ENCODE data around the gene TEAD1. TPM values are rescaled to one million over a fixed set of nuclear protein-coding genes. Genes with fewer than 3 reads are reported as not detected.

Gene TEAD1
- total and polyA plus RNA-seq, 9 of the 15 experiments (the other 6 are each of a cell fraction or from before 2014, with no cell fraction given) = 1.7 to 17.7 (median 10.8) TPM

DNA sequence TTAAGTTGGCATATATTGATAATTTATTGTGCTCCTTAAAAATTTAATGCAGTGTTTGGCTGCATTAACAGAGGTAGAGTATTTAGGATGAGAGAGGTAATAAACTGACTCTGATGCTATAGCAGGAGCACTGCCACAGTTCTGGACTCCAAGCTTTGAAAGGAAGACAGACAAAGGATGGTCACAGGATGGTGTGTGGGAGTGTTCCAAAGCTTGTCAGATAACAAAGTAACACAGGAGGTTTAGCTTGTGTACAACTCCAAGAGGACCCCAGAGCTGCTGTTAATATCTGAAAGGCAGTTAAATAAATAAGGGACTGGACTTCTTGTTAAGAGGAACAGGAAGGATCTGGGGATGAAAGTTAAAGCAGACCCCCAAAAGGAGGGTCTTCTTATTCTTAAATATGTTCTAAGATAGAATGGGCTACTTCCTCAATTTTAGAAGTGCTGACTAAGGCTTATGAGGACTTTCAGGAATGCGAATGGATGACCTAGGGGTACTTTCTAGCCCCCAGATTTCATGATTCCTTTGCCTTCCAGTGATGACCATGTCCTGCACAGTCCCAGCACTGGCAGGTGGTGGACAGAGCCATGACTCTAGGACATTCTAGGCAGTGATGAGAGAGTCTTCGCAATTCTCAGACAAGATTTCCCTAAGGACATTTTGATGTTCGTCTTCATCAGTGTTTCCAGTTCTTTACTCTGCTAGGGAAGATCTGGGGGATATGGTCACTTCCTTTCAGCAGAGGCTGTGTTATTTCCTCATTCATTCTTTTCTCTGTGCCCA lies 185.8 kb downstream of the TEAD1 start (continued):
- peak in 1 of 2 experiments; percentile 67; a peak in 2 of 4 replicates for TF ChIP-seq FOXA3 (CRISPR knock-in tag; conservative IDR thresholded peaks at IDR 0.05 in 1 of 2, IDR thresholded peaks at IDR 0.05 in 1 of 2)
- no peak for TF ChIP-seq HNRNPLL (IDR thresholded peaks at IDR 0.05; ENCODE audit: low read depth, low read length, poor library complexity, severe bottlenecking)
- no peak for TF ChIP-seq BCOR (IDR thresholded peaks at IDR 0.05)
- no peak for TF ChIP-seq NR1H2 (CRISPR knock-in tag; IDR thresholded peaks at IDR 0.05)
- TF ChIP-seq RBM15 (IDR thresholded peaks at IDR 0.05; ENCODE audit: insufficient read depth, low read length) = no peak
- TF ChIP-seq ZNF696 (CRISPR knock-in tag; conservative IDR thresholded peaks at IDR 0.05) = no peak
- TF ChIP-seq ELF4 (CRISPR knock-in tag; IDR thresholded peaks at IDR 0.05) = no peak
- TF ChIP-seq, protein P1, sequence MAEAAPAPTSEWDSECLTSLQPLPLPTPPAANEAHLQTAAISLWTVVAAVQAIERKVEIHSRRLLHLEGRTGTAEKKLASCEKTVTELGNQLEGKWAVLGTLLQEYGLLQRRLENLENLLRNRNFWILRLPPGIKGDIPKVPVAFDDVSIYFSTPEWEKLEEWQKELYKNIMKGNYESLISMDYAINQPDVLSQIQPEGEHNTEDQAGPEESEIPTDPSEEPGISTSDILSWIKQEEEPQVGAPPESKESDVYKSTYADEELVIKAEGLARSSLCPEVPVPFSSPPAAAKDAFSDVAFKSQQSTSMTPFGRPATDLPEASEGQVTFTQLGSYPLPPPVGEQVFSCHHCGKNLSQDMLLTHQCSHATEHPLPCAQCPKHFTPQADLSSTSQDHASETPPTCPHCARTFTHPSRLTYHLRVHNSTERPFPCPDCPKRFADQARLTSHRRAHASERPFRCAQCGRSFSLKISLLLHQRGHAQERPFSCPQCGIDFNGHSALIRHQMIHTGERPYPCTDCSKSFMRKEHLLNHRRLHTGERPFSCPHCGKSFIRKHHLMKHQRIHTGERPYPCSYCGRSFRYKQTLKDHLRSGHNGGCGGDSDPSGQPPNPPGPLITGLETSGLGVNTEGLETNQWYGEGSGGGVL (CRISPR knock-in tag; IDR thresholded peaks at IDR 0.05) = no peak
- TF ChIP-seq ZEB2 (IDR thresholded peaks at IDR 0.05) = peak; percentile 56; the same call in 1 of the 2 replicates
- no peak for TF ChIP-seq POU5F1 (IDR thresholded peaks at IDR 0.05; ENCODE audit: borderline replicate concordance, low read depth, low read length, partially characterized antibody)
- TF ChIP-seq EHMT2 (IDR thresholded peaks at IDR 0.05) = peak; percentile 80
- no peak for TF ChIP-seq IRF2 (CRISPR knock-in tag; IDR thresholded peaks at IDR 0.05)
- no peak for TF ChIP-seq MCM7 (IDR thresholded peaks at IDR 0.05)
- TF ChIP-seq, protein P2, sequence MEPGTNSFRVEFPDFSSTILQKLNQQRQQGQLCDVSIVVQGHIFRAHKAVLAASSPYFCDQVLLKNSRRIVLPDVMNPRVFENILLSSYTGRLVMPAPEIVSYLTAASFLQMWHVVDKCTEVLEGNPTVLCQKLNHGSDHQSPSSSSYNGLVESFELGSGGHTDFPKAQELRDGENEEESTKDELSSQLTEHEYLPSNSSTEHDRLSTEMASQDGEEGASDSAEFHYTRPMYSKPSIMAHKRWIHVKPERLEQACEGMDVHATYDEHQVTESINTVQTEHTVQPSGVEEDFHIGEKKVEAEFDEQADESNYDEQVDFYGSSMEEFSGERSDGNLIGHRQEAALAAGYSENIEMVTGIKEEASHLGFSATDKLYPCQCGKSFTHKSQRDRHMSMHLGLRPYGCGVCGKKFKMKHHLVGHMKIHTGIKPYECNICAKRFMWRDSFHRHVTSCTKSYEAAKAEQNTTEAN (CRISPR knock-in tag; IDR thresholded peaks at IDR 0.05) = no peak
- peak; percentile 71; the same call in 1 of the 2 replicates for TF ChIP-seq SMARCE1 (IDR thresholded peaks at IDR 0.05)
- TF ChIP-seq MYBL2 (IDR thresholded peaks at IDR 0.05; ENCODE audit: low read depth) = no peak
- no peak for TF ChIP-seq MYBL2 (CRISPR knock-in tag; IDR thresholded peaks at IDR 0.05; ENCODE audit: borderline replicate concordance)
- no peak for TF ChIP-seq MTA2 (IDR thresholded peaks at IDR 0.05; ENCODE audit: low read depth)
- TF ChIP-seq SIRT6 (IDR thresholded peaks at IDR 0.05; ENCODE audit: low read depth, low read length) = no peak
- TF ChIP-seq FOSL1 (tag; conservative IDR thresholded peaks at IDR 0.05) = peak; percentile 32; the same call in 1 of the 2 replicates
- TF ChIP-seq HDAC3 (IDR thresholded peaks at IDR 0.05; ENCODE audit: borderline replicate concordance, partially characterized antibody) = no peak
- TF ChIP-seq, protein P3, sequence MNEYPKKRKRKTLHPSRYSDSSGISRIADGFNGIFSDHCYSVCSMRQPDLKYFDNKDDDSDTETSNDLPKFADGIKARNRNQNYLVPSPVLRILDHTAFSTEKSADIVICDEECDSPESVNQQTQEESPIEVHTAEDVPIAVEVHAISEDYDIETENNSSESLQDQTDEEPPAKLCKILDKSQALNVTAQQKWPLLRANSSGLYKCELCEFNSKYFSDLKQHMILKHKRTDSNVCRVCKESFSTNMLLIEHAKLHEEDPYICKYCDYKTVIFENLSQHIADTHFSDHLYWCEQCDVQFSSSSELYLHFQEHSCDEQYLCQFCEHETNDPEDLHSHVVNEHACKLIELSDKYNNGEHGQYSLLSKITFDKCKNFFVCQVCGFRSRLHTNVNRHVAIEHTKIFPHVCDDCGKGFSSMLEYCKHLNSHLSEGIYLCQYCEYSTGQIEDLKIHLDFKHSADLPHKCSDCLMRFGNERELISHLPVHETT (CRISPR knock-in tag; conservative IDR thresholded peaks at IDR 0.05 in 1 of 2, IDR thresholded peaks at IDR 0.05 in 1 of 2) = no peak
- TF ChIP-seq, protein P4, sequence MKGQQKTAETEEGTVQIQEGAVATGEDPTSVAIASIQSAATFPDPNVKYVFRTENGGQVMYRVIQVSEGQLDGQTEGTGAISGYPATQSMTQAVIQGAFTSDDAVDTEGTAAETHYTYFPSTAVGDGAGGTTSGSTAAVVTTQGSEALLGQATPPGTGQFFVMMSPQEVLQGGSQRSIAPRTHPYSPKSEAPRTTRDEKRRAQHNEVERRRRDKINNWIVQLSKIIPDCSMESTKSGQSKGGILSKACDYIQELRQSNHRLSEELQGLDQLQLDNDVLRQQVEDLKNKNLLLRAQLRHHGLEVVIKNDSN (CRISPR knock-in tag; IDR thresholded peaks at IDR 0.05) = no peak
